H1 (cell line): ENCODE results near the gene PDE5A. TPM values are rescaled to one million over a fixed set of nuclear protein-coding genes. Genes with fewer than 3 reads are reported as not detected.

Source experiments
- CTCF ChIA-PET: fragments of 300-600 bp; sonication (Branson Sonifier 250); formaldehyde crosslinking; loops from one replicate; lab custom pipeline; 2021; ENCODE audit not compliant: partially characterized antibody; lab: Charles Lee
- POLR2A ChIA-PET: fragments of 300-600 bp; sonication (Branson Sonifier 250); formaldehyde crosslinking; loops from one replicate; lab custom pipeline; 2021; ENCODE audit warnings: inconsistent platforms; ENCODE audit not compliant: partially characterized antibody; lab: Charles Lee
- DNase-seq, 2 experiments: peaks; one replicate each; pipeline versions ENCODE4 v3.0.0 to v3.0.0-alpha.2; 2010 to 2022; ENCODE audit warnings: low spot score in 2 of 2, low read depth in 1 of 2, mixed read lengths in 1 of 2
- FAIRE-seq: peaks from 2 replicates; lab custom pipeline; 2011; peaks lifted over from hg19 to GRCh38; lab: Jason Lieb, UNC
- H2AFZ ChIP-seq: 2 replicates; pipeline ENCODE4 v1.8.1; 2012; ENCODE audit warnings: low read length, inconsistent platforms
- H2AK5ac ChIP-seq: 2 replicates; pipeline ENCODE4 v1.6.1; 2013; ENCODE audit warnings: low read depth, low read length
- H2BK120ac ChIP-seq: replicated peaks from 2 replicates; pipeline ENCODE3; 2013; ENCODE audit warnings: low read depth, low read length, inconsistent platforms
- H2BK12ac ChIP-seq: 2 replicates; pipeline ENCODE4 v1.6.1; 2013; ENCODE audit warnings: low read depth, low read length
- H2BK15ac ChIP-seq: 2 replicates; pipeline ENCODE4 v1.6.1; 2013; ENCODE audit warnings: low read length
- H2BK20ac ChIP-seq: 2 replicates; pipeline ENCODE4 v1.6.1; 2013; ENCODE audit warnings: low read length
- H2BK5ac ChIP-seq: 2 replicates; pipeline ENCODE4 v1.6.1; 2013; ENCODE audit warnings: low read depth, low read length
- H3K14ac ChIP-seq: 2 replicates; pipeline ENCODE4 v1.6.1; 2013; ENCODE audit warnings: inconsistent platforms; ENCODE audit not compliant: insufficient read length
- H3K18ac ChIP-seq: 2 replicates; pipeline ENCODE4 v1.6.1; 2013; ENCODE audit warnings: low read length; ENCODE audit errors: extremely low read depth
- H3K23ac ChIP-seq: 2 replicates; pipeline ENCODE4 v1.6.1; 2013; ENCODE audit warnings: inconsistent platforms; ENCODE audit not compliant: insufficient read length
- H3K23me2 ChIP-seq: 2 replicates; pipeline ENCODE4 v1.6.1; 2013; ENCODE audit warnings: low read depth, low read length
- H3K27ac ChIP-seq: 2 replicates; pipeline ENCODE4 v1.6.1; 2011; ENCODE audit warnings: low read depth, low read length, inconsistent platforms
- H3K27me3 ChIP-seq, 4 experiments: replicated peaks in 1 of 4; 1 replicate in 1 of 4; 2 replicates in 3 of 4; pipeline versions ENCODE4 v1.6.1 to v1.8.1; 2011 to 2013; ENCODE audit warnings: low read length in 3 of 4, mild to moderate bottlenecking in 3 of 4, inconsistent platforms in 2 of 4, mixed read lengths in 2 of 4, moderate library complexity in 1 of 4; ENCODE audit not compliant: control insufficient read depth in 3 of 4, insufficient read depth in 3 of 4; ENCODE audit errors: extremely low read depth in 1 of 4
- H3K36me3 ChIP-seq, 4 experiments: 2 replicates each; pipeline versions ENCODE4 v1.6.1 to v1.8.1; 2011 to 2013; ENCODE audit warnings: mild to moderate bottlenecking in 4 of 4, low read length in 3 of 4, moderate library complexity in 2 of 4, control low read depth in 1 of 4, inconsistent platforms in 1 of 4; ENCODE audit not compliant: insufficient read depth in 4 of 4, control insufficient read depth in 2 of 4
- H3K4ac ChIP-seq: replicated peaks from 2 replicates; pipeline ENCODE3; 2013; ENCODE audit warnings: low read length, low read depth, mixed read lengths, inconsistent platforms; ENCODE audit not compliant: insufficient read length
- H3K4me1 ChIP-seq, 4 experiments: replicated peaks in 1 of 4; 1 replicate in 1 of 4; 2 replicates in 3 of 4; pipeline versions ENCODE4 v1.6.1 to v1.8.1; 2011 to 2013; ENCODE audit warnings: low read length in 3 of 4, inconsistent platforms in 2 of 4, mixed read lengths in 1 of 4; ENCODE audit not compliant: insufficient read depth in 4 of 4, control insufficient read depth in 3 of 4
- H3K4me2 ChIP-seq, 2 experiments: 2 replicates each; pipeline versions ENCODE4 v1.6.1 to v1.8.1; 2011 to 2013; ENCODE audit warnings: low read depth in 2 of 2, low read length in 2 of 2, control low read depth in 1 of 2, inconsistent platforms in 1 of 2, mild to moderate bottlenecking in 1 of 2; ENCODE audit not compliant: insufficient read depth in 1 of 2
- H3K4me3 ChIP-seq, 4 experiments: fragments of 200-600, 300-600 bp in 1 of 4; sonication (generic), shearing (Covaris generic), sonication (Bioruptor Twin) in 1 of 4; 2 replicates each; pipeline versions ENCODE4 v1.5.1 to v1.8.1; 2011 to 2016; ENCODE audit warnings: low read length in 4 of 4, low read depth in 3 of 4, control low read depth in 2 of 4, inconsistent platforms in 2 of 4, mild to moderate bottlenecking in 2 of 4, mixed read lengths in 1 of 4, moderate library complexity in 1 of 4; ENCODE audit not compliant: insufficient read depth in 2 of 4; ENCODE audit errors: extremely low read depth in 1 of 4
- H3K56ac ChIP-seq: replicated peaks from 2 replicates; pipeline ENCODE3; 2013; ENCODE audit warnings: low read depth, mild to moderate bottlenecking, mixed read lengths, low read length, inconsistent platforms; ENCODE audit not compliant: insufficient read length
- H3K79me1 ChIP-seq: 2 replicates; pipeline ENCODE4 v1.6.1; 2013; ENCODE audit warnings: low read depth, low read length, control low read depth
- H3K79me2 ChIP-seq, 2 experiments: 2 replicates each; pipeline versions ENCODE4 v1.6.1 to v1.8.1; 2012 to 2013; ENCODE audit warnings: low read length in 2 of 2, mild to moderate bottlenecking in 2 of 2, inconsistent platforms in 1 of 2; ENCODE audit not compliant: insufficient read depth in 2 of 2, control insufficient read depth in 1 of 2
- H3K9ac ChIP-seq, 4 experiments: replicated peaks in 1 of 4; 1 replicate in 1 of 4; 2 replicates in 3 of 4; pipeline versions ENCODE4 v1.6.1 to v1.8.1; 2011 to 2013; ENCODE audit warnings: low read depth in 3 of 4, low read length in 3 of 4, control low read depth in 2 of 4, mild to moderate bottlenecking in 2 of 4, moderate library complexity in 2 of 4, inconsistent platforms in 1 of 4; ENCODE audit errors: extremely low read depth in 1 of 4
- H3K9me3 ChIP-seq, 2 experiments: 2 replicates each; pipeline versions ENCODE4 v1.6.1 to v1.8.1; 2012 to 2013; ENCODE audit warnings: mild to moderate bottlenecking in 2 of 2, moderate library complexity in 2 of 2, control low read depth in 1 of 2, inconsistent platforms in 1 of 2, low read depth in 1 of 2, low read length in 1 of 2, mixed read lengths in 1 of 2; ENCODE audit not compliant: insufficient read depth in 2 of 2
- H4K20me1 ChIP-seq, 2 experiments: replicated peaks in 1 of 2; 2 replicates each; pipeline versions ENCODE3 to v1.8.1; 2011 to 2013; ENCODE audit warnings: inconsistent platforms in 2 of 2, low read length in 2 of 2, mild to moderate bottlenecking in 1 of 2; ENCODE audit not compliant: insufficient read depth in 2 of 2, control insufficient read depth in 1 of 2
- H4K5ac ChIP-seq: 2 replicates; pipeline ENCODE4 v1.6.1; 2013; ENCODE audit warnings: low read length, low read depth, mixed read lengths, inconsistent platforms; ENCODE audit not compliant: insufficient read length
- H4K8ac ChIP-seq: 2 replicates; pipeline ENCODE4 v1.8.0; 2013; ENCODE audit warnings: mild to moderate bottlenecking, moderate library complexity, low read length, inconsistent platforms; ENCODE audit not compliant: insufficient read depth; ENCODE audit errors: extremely low read depth
- H4K91ac ChIP-seq: replicated peaks from 2 replicates; pipeline ENCODE3; 2013; ENCODE audit warnings: low read length, mixed read lengths, inconsistent platforms; ENCODE audit not compliant: insufficient read length
- CHD2 ChIP-seq: IDR thresholded peaks from 2 replicates; pipeline ENCODE4 v1.6.1; 2012; ENCODE audit warnings: low read length, improper control_type of control experiment
- CTBP2 ChIP-seq: IDR thresholded peaks from 2 replicates; pipeline ENCODE4 v1.7.0; 2011; ENCODE audit warnings: borderline replicate concordance, mild to moderate bottlenecking, moderate library complexity, mixed read lengths, low read length; ENCODE audit not compliant: insufficient read depth, insufficient read length
- EZH2 ChIP-seq: fragments of 200-600 bp; sonication (generic); IDR thresholded peaks from 2 replicates; pipeline ENCODE4 v1.7.1; 2012; ENCODE audit warnings: low read depth, mild to moderate bottlenecking, moderate library complexity, low read length, inconsistent platforms; ENCODE audit not compliant: severe bottlenecking
- FOSL1 ChIP-seq: IDR thresholded peaks from 2 replicates; pipeline ENCODE4 v1.6.1; 2011; ENCODE audit warnings: mild to moderate bottlenecking, low read depth, low read length, moderate library complexity; ENCODE audit not compliant: insufficient read depth
- GTF2F1 ChIP-seq: IDR thresholded peaks from 2 replicates; pipeline ENCODE4 v1.6.1; 2012; ENCODE audit warnings: low read depth, low read length, improper control_type of control experiment, borderline replicate concordance
- HDAC2 ChIP-seq, 2 experiments: fragments of 300-600 bp in 1 of 2; sonication (generic) in 1 of 2; IDR thresholded peaks; 2 replicates each; pipeline ENCODE4 v1.6.1; 2011 to 2012; ENCODE audit warnings: low read depth in 2 of 2, low read length in 2 of 2, mild to moderate bottlenecking in 2 of 2, moderate library complexity in 2 of 2, borderline replicate concordance in 1 of 2, inconsistent platforms in 1 of 2
- NRF1 ChIP-seq: IDR thresholded peaks from 2 replicates; pipeline ENCODE4 v1.6.1; 2011; ENCODE audit warnings: mild to moderate bottlenecking, low read depth, low read length, improper control_type of control experiment
- POLR2AphosphoS5 ChIP-seq: IDR thresholded peaks from 2 replicates; pipeline ENCODE4 v1.6.1; 2011; ENCODE audit warnings: low read depth, low read length
- RFX5 ChIP-seq: IDR thresholded peaks from 2 replicates; pipeline ENCODE4 v1.6.1; 2011; ENCODE audit warnings: low read depth, low read length, improper control_type of control experiment, borderline replicate concordance
- RXRA ChIP-seq: IDR thresholded peaks from 2 replicates; pipeline ENCODE4 v1.6.1; 2011; ENCODE audit warnings: low read depth, mild to moderate bottlenecking, low read length, moderate library complexity; ENCODE audit not compliant: insufficient read depth
- SP4 ChIP-seq: IDR thresholded peaks from 2 replicates; pipeline ENCODE4 v1.6.1; 2012; ENCODE audit warnings: low read length, inconsistent platforms
- TEAD4 ChIP-seq: IDR thresholded peaks from 2 replicates; pipeline ENCODE4 v1.6.1; 2012; ENCODE audit warnings: low read depth, low read length, inconsistent platforms, mixed read lengths
- YY1 ChIP-seq: IDR thresholded peaks from 2 replicates; pipeline ENCODE4 v1.6.1; 2011; ENCODE audit warnings: low read depth, mild to moderate bottlenecking, low read length
- ZNF274 ChIP-seq: IDR thresholded peaks from 2 replicates; pipeline ENCODE4 v1.7.0; 2012; ENCODE audit warnings: low read length, borderline replicate concordance; ENCODE audit errors: extremely low read depth
- WGBS, 2 experiments: shearing (Covaris generic) in 1 of 2; methylation state at CpG; one replicate each; pipeline versions ENCODE4 v1.1.6 to v1.1.7; 2013 to 2015; ENCODE audit warnings: low lambda C conversion rate in 2 of 2, mixed read lengths in 2 of 2, inconsistent platforms in 1 of 2, low coverage in 1 of 2, missing lambda C conversion rate in 1 of 2; ENCODE audit not compliant: insufficient replicate concordance in 2 of 2, insufficient coverage in 1 of 2, insufficient read length in 1 of 2; ENCODE audit errors: extremely low coverage in 1 of 2, missing lambda C conversion rate in 1 of 2; 5-methylcytosine and 5-hydroxymethylcytosine counted together
- polyA plus RNA-seq, 7 experiments: library from polyadenylated mRNA; depleted of rRNA in 3 of 7; stranded (reverse) in 5 of 7; unstranded in 2 of 7; fragments of >200 nt in 5 of 7; fragments of 200-250 nt in 2 of 7; gene quantifications; 1 replicate in 5 of 7; 2 replicates in 1 of 7; 4 replicates in 1 of 7; pipeline versions ENCODE4 v1.2.1 to v1.2.3, GENCODE V29; 2011 to 2013; ENCODE audit warnings: missing spikeins in 2 of 7, mixed read lengths in 2 of 7
- total RNA-seq: library from RNA; stranded (reverse); fragmentation: NEBNext Ultra II Directional; extraction: Animal tissue kit (Norgen Biotek cat#: 25700); gene quantifications from 2 replicates; pipeline ENCODE4 v1.2.1, GENCODE V29; 2021
- TF ChIP-seq, protein P1 (sequence below): IDR thresholded peaks from 2 replicates; pipeline ENCODE4 v1.6.1; 2012; ENCODE audit warnings: inconsistent platforms

PDE5A gene
- total and polyA plus RNA-seq, 2 of the 8 experiments (the other 6 are each of a cell fraction or from before 2014, with no cell fraction given): 5.6 to 32.4 TPM

DNA sequence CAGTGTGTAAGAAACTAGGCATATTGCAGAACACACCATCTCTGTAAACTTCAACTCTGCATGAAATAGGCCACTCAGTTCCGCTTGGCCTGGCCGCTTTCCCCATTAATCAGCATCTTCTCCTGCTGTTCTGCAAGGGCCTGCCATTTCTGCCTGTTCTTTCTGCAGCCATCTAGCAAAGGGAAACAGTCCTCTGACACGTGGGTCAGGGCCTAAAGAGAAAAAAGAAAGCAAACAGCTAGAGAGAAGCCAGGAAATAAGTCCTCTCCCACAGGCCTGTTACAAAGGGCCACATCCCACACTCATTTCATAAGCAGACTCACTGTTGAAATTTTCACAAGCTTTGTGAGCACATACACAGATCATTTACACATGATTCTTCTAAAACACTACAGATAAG is 130.1 kb downstream of the PDE5A start:
- Histone ChIP-seq H2AK5ac (no peak overlapping the region), H2BK15ac (no peak overlapping the region), H3K79me1 (no peaks in the 10 kb centered on the region), H2AFZ (no peak overlapping the region), H2BK20ac (no peak overlapping the region), H3K14ac (no peak overlapping the region), H4K91ac (no peak overlapping the region), H3K27ac (no peak overlapping the region), H3K4me1 (no peaks in the 10 kb centered on the region), H3K23ac (no peak overlapping the region), H3K18ac (no peak overlapping the region), H3K79me2 (no peaks in the 10 kb centered on the region), H3K36me3 (peaks cover 0 to 67% (median 29%) of the 10 kb centered on the region in 4 experiments; a peak in 6 of 8 replicates), H4K8ac (no peak overlapping the region), H3K4me3 (no peak overlapping the region), H2BK5ac (no peak overlapping the region), H4K5ac (no peak overlapping the region), H4K20me1 (no peaks in the 10 kb centered on the region), H3K56ac (no peak overlapping the region), H3K9me3 (no peaks in the 10 kb centered on the region), H2BK12ac (no peak overlapping the region), H3K4ac (no peak overlapping the region), H3K9ac (no peak overlapping the region), H3K4me2 (no peak overlapping the region), H2BK120ac (no peak overlapping the region), H3K23me2 (no peaks in the 10 kb centered on the region), H3K27me3 (no peaks in the 10 kb centered on the region)
- FAIRE-seq (no peak), DNase-seq (no peak)
- CTCF ChIA-PET: no interaction called here
- WGBS, 2 experiments: 86% methylated on average over 3 of the region's 3 CpGs; no CpG with 5 or more reads in 1 of the 2 experiments
- POLR2A ChIA-PET: no interaction called here
- TF ChIP-seq TEAD4 (no peak), FOSL1 (no peak), RFX5 (no peak), EZH2 (no peak), RXRA (no peak), HDAC2 (IDR thresholded peaks at IDR 0.05; ENCODE audit: borderline replicate concordance in 1 of 2, low read depth in 2 of 2, low read length in 2 of 2) (no peak), GTF2F1 (no peak), POLR2AphosphoS5 (no peak), NRF1 (no peak), SP4 (no peak), YY1 (no peak), ZNF274 (no peak), CHD2 (no peak), CTBP2 (no peak)
- TF ChIP-seq, protein P1, sequence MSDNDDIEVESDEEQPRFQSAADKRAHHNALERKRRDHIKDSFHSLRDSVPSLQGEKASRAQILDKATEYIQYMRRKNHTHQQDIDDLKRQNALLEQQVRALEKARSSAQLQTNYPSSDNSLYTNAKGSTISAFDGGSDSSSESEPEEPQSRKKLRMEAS: no peak
